Measurements from ENCODE around the gene GNG4. TPM values are rescaled to one million over a fixed set of nuclear protein-coding genes. Genes with fewer than 3 reads are reported as not detected.
"Not testable (repeated sequence)": the region's sequence is repeated elsewhere in the genome, so short reads cannot be mapped to it uniquely, and the experiment has no call there.

GNG4 gene
- total and polyA plus RNA-seq, 2 of the 4 experiments (the other 2 are of a cell fraction): 0.18 to 0.29 TPM

GRCh38 chr1:235595079-235595478 lies 54.5 kb downstream of the GNG4 start:
- dilution Hi-C loops (cut with HindIII; ENCODE audit: low sequenced_read_pairs, unreplicated experiment) (no loop called here), in situ Hi-C loops (cut with MboI; ENCODE audit: low sequenced_read_pairs) (no loop called here), intact Hi-C loops (cut with micrococcal nuclease) (loop anchor here (5.0 kb wide), 1 partner anchor 187 kb away; no protein-coding TSS in a partner anchor)
- no peak for ATAC-seq (ENCODE audit: low read depth)
- no peak overlapping the region for H3K4me2 ChIP-seq (ENCODE audit: low read depth, low read length)
- no peak overlapping the region for H3K4me3 ChIP-seq (ENCODE audit: insufficient read depth, low read depth, low read length)
- H2BK120ac ChIP-seq (ENCODE audit: low read depth, low read length): no peak overlapping the region
- no peaks in the 10 kb centered on the region for H3K79me1 ChIP-seq (ENCODE audit: low read depth in 1 of 2, low read length in 2 of 2)
- whole genome bisulfite sequencing, 2 experiments (ENCODE audit: extremely low coverage in 2 of 2, insufficient read length in 1 of 2): no CpG with 5 or more reads among the region's 8 CpGs
- H3K9me3 ChIP-seq (ENCODE audit: control insufficient read depth, insufficient read depth, low read length): no peaks in the 10 kb centered on the region
- H2AK9ac ChIP-seq (replicated peaks; ENCODE audit: low read depth, low read length, poor library complexity): no peak overlapping the region
- no peak overlapping the region for H2AK5ac ChIP-seq (ENCODE audit: low read depth, low read length)
- H2BK20ac ChIP-seq (ENCODE audit: low read depth, low read length): no peak overlapping the region
- no peak overlapping the region for H3K27ac ChIP-seq (ENCODE audit: insufficient read depth, low read length)
- H3K14ac ChIP-seq (replicated peaks; ENCODE audit: low read depth, low read length): no peak overlapping the region
- no peaks in the 10 kb centered on the region for H3K36me3 ChIP-seq (ENCODE audit: control insufficient read depth, insufficient read depth, low read length)
- H4K8ac ChIP-seq (ENCODE audit: low read depth in 2 of 2, low read length in 2 of 2): no peak overlapping the region
- BruUV-seq (replicated peaks): no TSS peak
- H2BK5ac ChIP-seq (ENCODE audit: low read depth, low read length, poor library complexity, severe bottlenecking): no peak overlapping the region
- DNase-seq: no peak
- no peaks in the 10 kb centered on the region for H3K9me1 ChIP-seq (ENCODE audit: insufficient read depth, low read length)
- TF ChIP-seq CTCF (conservative IDR thresholded peaks at IDR 0.05; ENCODE audit: low read depth, low read length) (no peak), FOS (IDR thresholded peaks at IDR 0.05; ENCODE audit: low read depth, low read length) (no peak), RAD21 (IDR thresholded peaks at IDR 0.05; ENCODE audit: low read length) (no peak), RCOR1 (IDR thresholded peaks at IDR 0.05; ENCODE audit: insufficient replicate concordance, low read length) (no peak), MAZ (IDR thresholded peaks at IDR 0.05; ENCODE audit: borderline replicate concordance, low read depth, low read length) (no peak), NFE2L2 (IDR thresholded peaks at IDR 0.05; ENCODE audit: low read depth, low read length) (no peak), MAFK (IDR thresholded peaks at IDR 0.05; ENCODE audit: low read depth, low read length) (no peak), CEBPB (IDR thresholded peaks at IDR 0.05; ENCODE audit: low read depth, low read length) (no peak)
- no peaks in the 10 kb centered on the region for H4K20me1 ChIP-seq (ENCODE audit: insufficient read depth, low read length)
- H2BK15ac ChIP-seq (ENCODE audit: low read depth, low read length): no peak overlapping the region
- ChIA-PET CTCF (no interaction called here), POLR2A (ENCODE audit: unreplicated experiment) (no interaction called here)
- H2AFZ ChIP-seq (replicated peaks; ENCODE audit: low read length, poor library complexity): no peak overlapping the region
- H3K23ac ChIP-seq (ENCODE audit: low read depth, low read length): no peak overlapping the region
- H3K4me1 ChIP-seq (ENCODE audit: control insufficient read depth, insufficient read depth, low read length): no peaks in the 10 kb centered on the region
- H4K91ac ChIP-seq (ENCODE audit: insufficient read depth, low read depth, low read length): no peak overlapping the region
- H3K18ac ChIP-seq (ENCODE audit: low read depth, low read length): no peak overlapping the region
- H4K5ac ChIP-seq (ENCODE audit: low read depth, low read length): no peak overlapping the region
- H3K9ac ChIP-seq (ENCODE audit: low read depth, low read length): no peak overlapping the region
- no peak overlapping the region for H3K4ac ChIP-seq (ENCODE audit: low read depth, low read length)
- H3K56ac ChIP-seq (ENCODE audit: extremely low read depth, insufficient read depth, low read length): no peak overlapping the region
- peaks cover 6% of the 10 kb centered on the region; the same call in 1 of the 2 replicates for H3K27me3 ChIP-seq (ENCODE audit: control insufficient read depth, insufficient read depth, low read length)

GRCh38 chr1:235594281-235594895 lies 55.2 kb downstream of the GNG4 start:
- H3K9me1 ChIP-seq (ENCODE audit: insufficient read depth, low read length); H2AFZ ChIP-seq (replicated peaks; ENCODE audit: low read length, poor library complexity); H3K27me3 ChIP-seq (ENCODE audit: control insufficient read depth, insufficient read depth, low read length); H3K4me2 ChIP-seq (ENCODE audit: low read depth, low read length); H3K79me1 ChIP-seq (ENCODE audit: low read depth in 1 of 2, low read length in 2 of 2); H3K23ac ChIP-seq (ENCODE audit: low read depth, low read length); dilution Hi-C loops (cut with HindIII; ENCODE audit: low sequenced_read_pairs, unreplicated experiment); H3K9ac ChIP-seq (ENCODE audit: low read depth, low read length); H4K20me1 ChIP-seq (ENCODE audit: insufficient read depth, low read length); DNase-seq; H3K14ac ChIP-seq (replicated peaks; ENCODE audit: low read depth, low read length); H2BK15ac ChIP-seq (ENCODE audit: low read depth, low read length); POLR2A ChIA-PET (ENCODE audit: unreplicated experiment); H2AK5ac ChIP-seq (ENCODE audit: low read depth, low read length); in situ Hi-C loops (cut with MboI; ENCODE audit: low sequenced_read_pairs); H4K8ac ChIP-seq (ENCODE audit: low read depth in 2 of 2, low read length in 2 of 2); H4K5ac ChIP-seq (ENCODE audit: low read depth, low read length); H3K27ac ChIP-seq (ENCODE audit: insufficient read depth, low read length); H3K18ac ChIP-seq (ENCODE audit: low read depth, low read length); H3K36me3 ChIP-seq (ENCODE audit: control insufficient read depth, insufficient read depth, low read length); H4K91ac ChIP-seq (ENCODE audit: insufficient read depth, low read depth, low read length); H3K4me1 ChIP-seq (ENCODE audit: control insufficient read depth, insufficient read depth, low read length); H3K4ac ChIP-seq (ENCODE audit: low read depth, low read length); H3K9me3 ChIP-seq (ENCODE audit: control insufficient read depth, insufficient read depth, low read length); H2AK9ac ChIP-seq (replicated peaks; ENCODE audit: low read depth, low read length, poor library complexity); H2BK120ac ChIP-seq (ENCODE audit: low read depth, low read length); H2BK5ac ChIP-seq (ENCODE audit: low read depth, low read length, poor library complexity, severe bottlenecking); BruUV-seq (replicated peaks); CTCF ChIA-PET; intact Hi-C loops (cut with micrococcal nuclease); H3K4me3 ChIP-seq (ENCODE audit: insufficient read depth, low read depth, low read length); H2BK20ac ChIP-seq (ENCODE audit: low read depth, low read length); ATAC-seq (ENCODE audit: low read depth); H3K56ac ChIP-seq (ENCODE audit: extremely low read depth, insufficient read depth, low read length): not testable (repeated sequence)
- 40% methylated on average over 1 of the region's 20 CpGs; no CpG with 5 or more reads in 1 of the 2 experiments for WGBS, 2 experiments (ENCODE audit: extremely low coverage in 2 of 2, insufficient read length in 1 of 2)
